Stimulated activated CD4-positive, alpha-beta T cell treated with anti-CD3 and anti-CD28 coated beads, Interleukin-2, amount 100 ng/mL, for 48 hours (primary cell): ENCODE data around the gene RNASEH2B.

Experiments used
- DNase-seq, 2 donors: peaks; one replicate each; pipeline ENCODE4 v3.0.0-alpha.2; 2020

The RNASEH2B gene

DNA sequence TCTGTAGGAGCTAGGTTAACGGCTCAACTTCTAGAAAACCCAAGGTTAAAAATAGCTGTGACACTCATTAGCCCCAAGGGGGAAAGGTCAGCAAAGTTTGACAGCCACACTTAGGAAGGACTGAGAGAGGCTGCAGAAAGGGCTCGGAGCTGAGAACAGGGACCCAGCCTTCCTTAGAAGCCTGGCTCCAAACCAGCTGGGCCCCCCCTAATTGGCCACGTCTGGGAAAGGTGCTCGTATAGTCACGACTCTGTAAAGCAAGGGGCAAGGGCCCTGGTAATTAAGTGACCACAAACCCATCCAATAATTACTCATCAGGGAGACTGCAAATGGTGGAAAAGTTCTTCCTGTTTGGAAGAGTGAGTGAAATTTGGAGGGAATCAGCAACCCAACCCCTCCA, 90.5 kb downstream of the RNASEH2B start:
- DNase-seq, result no peak

DNA sequence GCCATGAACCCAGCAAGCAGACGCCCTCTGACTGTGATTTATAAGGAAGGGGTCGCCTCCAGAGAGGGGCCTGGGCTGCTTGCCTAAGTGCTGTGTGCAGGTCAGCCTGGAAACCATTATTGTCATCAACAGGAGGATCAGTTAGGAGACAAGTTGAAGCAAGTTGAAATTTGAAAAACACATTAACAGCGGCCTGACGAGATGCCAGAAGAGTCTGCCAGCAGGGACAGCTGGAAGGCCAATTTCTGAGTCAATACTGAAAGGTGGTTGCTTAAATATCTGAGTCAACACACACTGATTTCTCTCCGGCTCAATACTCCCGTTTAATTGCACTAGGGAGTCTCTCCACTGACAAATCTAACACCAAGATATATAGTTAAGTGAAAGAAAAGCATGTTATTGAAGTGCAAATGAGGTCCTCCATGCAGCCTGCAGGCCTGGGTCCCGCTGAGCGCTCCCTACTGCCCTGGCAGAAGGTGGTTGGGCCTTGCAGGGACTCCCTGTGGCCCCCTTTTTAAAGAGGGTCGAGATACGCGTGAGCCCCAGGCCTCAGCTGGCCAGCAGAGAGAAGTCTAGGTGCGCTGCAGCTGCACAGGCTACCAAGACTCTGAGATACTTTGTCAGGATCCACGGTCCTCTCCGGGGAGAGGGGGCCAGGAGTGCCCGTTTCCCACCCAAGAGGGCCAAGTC, 91.1 kb downstream of the RNASEH2B start:
- DNase-seq, result no peak

DNA sequence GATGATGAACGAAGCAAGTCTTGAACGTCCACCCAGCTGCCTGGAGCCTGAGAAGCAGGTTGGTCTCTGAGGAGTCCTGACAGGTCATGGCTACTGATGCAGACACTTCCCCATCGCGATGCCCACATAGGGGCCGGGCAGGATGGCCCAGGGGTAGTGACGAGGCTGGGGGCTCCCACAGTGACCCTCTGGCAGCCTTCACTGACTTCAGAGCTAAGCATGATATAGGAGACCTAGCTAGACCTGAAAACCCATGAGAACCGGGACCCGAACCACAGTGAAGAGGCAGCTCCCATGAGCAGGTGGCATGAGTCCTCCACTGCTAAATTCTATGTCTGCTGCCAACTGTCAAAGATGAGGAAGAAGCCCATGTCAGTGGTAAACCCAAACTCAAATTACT, 91.7 kb downstream of the RNASEH2B start:
- no peak for DNase-seq

DNA sequence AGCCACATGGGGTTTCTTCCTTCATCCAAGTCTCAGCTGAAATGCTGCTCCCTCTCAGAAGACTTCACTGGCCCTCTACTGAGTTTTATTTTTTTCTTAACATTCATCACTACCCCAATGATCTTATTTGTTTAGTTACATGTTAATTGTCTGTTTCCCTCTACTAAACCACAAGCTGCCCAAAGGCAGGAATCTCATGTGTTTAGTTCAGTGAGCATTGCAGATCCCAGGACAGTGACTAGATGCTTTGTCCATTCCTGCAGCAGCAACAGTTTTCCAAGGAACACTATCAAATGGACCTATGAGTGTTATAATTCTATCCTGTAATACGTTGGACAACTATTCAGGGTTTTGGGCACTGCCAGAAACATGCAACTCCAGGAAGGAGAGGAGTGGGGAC, 93.1 kb downstream of the RNASEH2B start:
- no peak for DNase-seq

DNA sequence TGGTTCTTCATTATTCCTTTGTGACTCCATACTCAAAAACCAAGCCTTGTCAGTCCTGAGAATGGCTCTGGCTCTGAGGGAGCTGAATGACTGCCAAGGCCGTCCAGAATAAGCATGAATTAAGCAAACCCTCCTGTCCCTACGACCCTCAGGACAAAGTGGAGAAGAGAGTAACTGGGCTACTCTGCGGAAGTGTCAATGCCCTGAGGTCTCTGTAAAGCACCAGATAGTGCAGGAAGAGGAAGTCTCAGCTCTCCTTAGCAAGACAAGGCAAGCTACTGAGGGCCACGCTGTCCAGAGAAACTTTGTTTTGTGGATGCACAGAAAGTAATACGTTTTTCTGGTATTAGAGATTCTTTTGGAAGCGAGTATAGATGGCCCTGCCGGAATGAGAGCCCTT, 94.1 kb downstream of the RNASEH2B start:
- DNase-seq, result no peak

DNA sequence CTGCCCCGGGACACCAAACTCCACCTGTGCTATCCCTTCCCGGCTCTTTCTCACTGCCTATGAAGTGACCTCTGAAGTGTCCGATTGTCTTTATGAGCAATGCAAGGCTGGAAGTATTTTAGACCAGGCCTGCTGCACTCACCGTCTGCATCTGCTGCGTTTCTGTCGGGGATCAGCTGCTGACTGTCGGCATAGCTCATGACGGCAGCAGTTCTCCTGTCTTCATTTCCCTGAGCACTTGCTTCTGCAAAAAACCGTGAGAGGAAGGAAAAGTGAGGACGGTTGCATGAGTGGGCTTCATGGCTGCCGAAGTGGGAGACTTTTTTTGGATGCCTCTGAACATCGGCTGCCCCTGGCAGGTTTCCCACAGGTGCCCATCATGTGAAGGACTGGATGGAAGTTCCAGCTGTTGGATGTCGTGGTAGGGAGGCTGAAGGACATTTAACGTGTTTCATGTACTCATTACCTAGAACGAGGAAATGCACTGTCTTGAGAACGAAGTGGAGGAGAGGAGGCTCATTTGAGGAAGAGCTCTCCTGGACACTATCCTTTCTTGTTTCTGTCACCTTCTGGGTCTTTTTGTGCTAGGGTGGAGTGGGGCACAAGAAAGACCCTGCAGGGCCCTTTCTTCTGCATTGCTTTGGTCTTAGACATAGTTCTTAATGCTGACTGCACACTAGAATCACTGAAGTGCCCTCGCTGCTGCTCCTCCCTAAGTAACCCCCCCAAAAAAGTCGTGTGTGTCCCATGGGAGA, 94.7 kb downstream of the RNASEH2B start:
- no peak for DNase-seq

DNA sequence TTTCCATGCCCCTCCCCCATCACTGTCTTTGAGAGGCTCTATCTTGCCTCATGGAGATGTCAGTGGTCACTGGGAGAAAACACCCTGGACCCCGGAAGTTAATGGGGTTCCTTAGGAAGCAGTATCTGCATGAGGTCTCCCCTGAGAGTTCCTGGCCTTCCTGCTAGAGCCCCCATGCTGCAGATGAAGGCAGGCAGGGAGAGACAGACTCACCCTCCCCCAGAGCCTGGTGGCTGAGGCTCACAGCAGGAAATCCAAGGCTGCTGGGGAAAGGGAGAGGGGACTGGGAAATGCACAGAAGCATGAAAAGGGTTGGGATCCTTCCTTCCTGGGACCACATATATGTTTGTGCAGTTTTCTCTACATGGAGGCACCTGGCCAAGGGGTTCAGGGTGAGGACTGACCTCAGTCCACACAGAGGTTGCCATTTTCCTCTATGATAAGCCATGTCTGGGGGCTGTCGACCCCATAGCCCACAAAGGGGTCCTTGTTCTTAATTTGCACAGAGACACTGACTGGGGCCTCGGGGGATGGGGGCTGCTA, 95.4 kb downstream of the RNASEH2B start:
- no peak for DNase-seq

DNA sequence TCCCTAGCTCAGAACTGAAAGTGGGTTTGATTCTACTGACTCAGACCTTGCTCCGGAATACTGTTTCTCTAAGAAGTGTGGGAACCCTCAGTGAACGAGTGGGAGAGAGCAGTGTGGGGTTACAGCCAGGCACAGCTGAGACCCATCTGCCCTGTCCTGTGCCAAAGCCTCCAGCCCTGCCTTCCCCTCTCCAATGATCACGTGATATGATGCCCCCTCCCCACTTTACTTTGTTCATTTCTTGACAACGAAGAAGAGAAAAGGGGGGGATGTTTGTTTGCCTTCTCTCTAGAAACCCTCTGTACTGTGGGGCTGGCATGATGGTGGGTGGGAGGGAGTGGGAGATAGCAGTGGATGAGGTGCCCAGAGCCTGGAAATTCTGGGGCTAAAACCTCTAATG, 96.0 kb downstream of the RNASEH2B start:
- DNase-seq, result no peak
